CD14-positive monocyte (primary cell): ENCODE measurements around the gene PANK1. TPM values are rescaled to one million over a fixed set of nuclear protein-coding genes. Genes with fewer than 3 reads are reported as not detected.

ENCODE experiments used
- DNase-seq, 3 donors: peaks; one replicate each; pipeline ENCODE4 v3.0.0-alpha.2; 2011 to 2022
- H2AFZ ChIP-seq: 2 replicates; pipeline ENCODE4 v1.6.0; 2012; ENCODE audit warnings: mild to moderate bottlenecking, low read depth, low read length, inconsistent platforms; ENCODE audit not compliant: insufficient read depth, poor library complexity, severe bottlenecking
- H3K27ac ChIP-seq, 2 donors: 1 replicate in 1 of 2; 2 replicates in 1 of 2; pipeline ENCODE4 v1.5.1; 2012 to 2013; ENCODE audit warnings: low read length in 2 of 2, control low read depth in 1 of 2, inconsistent platforms in 1 of 2, low read depth in 1 of 2, mild to moderate bottlenecking in 1 of 2
- H3K27me3 ChIP-seq, 2 donors: one replicate each; pipeline versions ENCODE4 v1.6.0 to v1.6.1; 2011 to 2013; ENCODE audit warnings: low read length in 2 of 2; ENCODE audit not compliant: control insufficient read depth in 2 of 2, insufficient read depth in 2 of 2
- H3K36me3 ChIP-seq, 2 donors: replicated peaks in 1 of 2; 1 replicate in 1 of 2; 2 replicates in 1 of 2; pipeline versions ENCODE4 v1.5.1 to v1.6.1; 2012 to 2013; ENCODE audit warnings: low read length in 2 of 2, control low read depth in 1 of 2, inconsistent platforms in 1 of 2, mild to moderate bottlenecking in 1 of 2; ENCODE audit not compliant: insufficient read depth in 2 of 2, control insufficient read depth in 1 of 2
- H3K4me1 ChIP-seq, 2 donors: 1 replicate in 1 of 2; 2 replicates in 1 of 2; pipeline versions ENCODE4 v1.5.1 to v1.6.1; 2012 to 2013; ENCODE audit warnings: low read length in 2 of 2, control low read depth in 1 of 2, inconsistent platforms in 1 of 2, mild to moderate bottlenecking in 1 of 2, moderate library complexity in 1 of 2; ENCODE audit not compliant: insufficient read depth in 2 of 2, control insufficient read depth in 1 of 2
- H3K4me2 ChIP-seq: replicated peaks from 2 replicates; pipeline ENCODE3; 2012; ENCODE audit warnings: low read length, moderate library complexity, mild to moderate bottlenecking; ENCODE audit not compliant: poor library complexity, severe bottlenecking; ENCODE audit errors: extremely low read depth
- H3K4me3 ChIP-seq, 3 experiments: fragments of 200-600 bp in 1 of 3; sonication (generic) in 1 of 3; replicated peaks in 1 of 3; 1 replicate in 2 of 3; 2 replicates in 1 of 3; pipeline ENCODE4 v1.5.1; 2011 to 2013; ENCODE audit warnings: low read length in 3 of 3, mild to moderate bottlenecking in 3 of 3, control low read depth in 2 of 3, low read depth in 2 of 3, inconsistent platforms in 1 of 3, moderate library complexity in 1 of 3
- H3K79me2 ChIP-seq: 2 replicates; pipeline ENCODE4 v1.6.0; 2012; ENCODE audit warnings: mild to moderate bottlenecking, control low read depth, inconsistent platforms, low read length, moderate library complexity; ENCODE audit not compliant: insufficient read depth
- H3K9ac ChIP-seq: 2 replicates; pipeline ENCODE4 v1.6.0; 2017; ENCODE audit warnings: low read length, mild to moderate bottlenecking; ENCODE audit not compliant: insufficient read depth, poor library complexity, severe bottlenecking
- H3K9me3 ChIP-seq, 2 donors: replicated peaks in 1 of 2; 1 replicate in 1 of 2; 2 replicates in 1 of 2; pipeline versions ENCODE4 v1.5.1 to v1.6.1; 2012 to 2013; ENCODE audit warnings: low read length in 2 of 2, control low read depth in 1 of 2; ENCODE audit not compliant: control insufficient read depth in 1 of 2, insufficient read depth in 1 of 2
- H4K20me1 ChIP-seq: 2 replicates; pipeline ENCODE4 v1.6.0; 2012; ENCODE audit warnings: mild to moderate bottlenecking, low read length, control low read depth, moderate library complexity; ENCODE audit not compliant: insufficient read depth
- H3K27ac Mint-ChIP-seq, 7 donors: one replicate each; pipeline ENCODE4 v1.8.0; 2020; ENCODE audit warnings: mild to moderate bottlenecking in 7 of 7, mixed read lengths in 7 of 7, moderate library complexity in 6 of 7, inconsistent platforms in 2 of 7
- H3K27me3 Mint-ChIP-seq, 3 donors: one replicate each; pipeline ENCODE4 v1.8.0; 2021 to 2022; ENCODE audit warnings: low read depth in 3 of 3, mild to moderate bottlenecking in 3 of 3, mixed read lengths in 3 of 3, moderate library complexity in 3 of 3, inconsistent platforms in 1 of 3
- H3K36me3 Mint-ChIP-seq, 2 donors: one replicate each; pipeline ENCODE4 v1.8.0; 2020; ENCODE audit warnings: mixed read lengths in 2 of 2, inconsistent platforms in 1 of 2, mild to moderate bottlenecking in 1 of 2
- H3K4me1 Mint-ChIP-seq: one replicate; pipeline ENCODE4 v1.8.0; 2020; ENCODE audit warnings: mild to moderate bottlenecking, mixed read lengths
- H3K4me3 Mint-ChIP-seq, 2 donors: one replicate each; pipeline ENCODE4 v1.8.0; 2020; ENCODE audit warnings: mild to moderate bottlenecking in 2 of 2, mixed read lengths in 2 of 2, moderate library complexity in 1 of 2
- H3K9me3 Mint-ChIP-seq, 7 donors: one replicate each; pipeline ENCODE4 v1.8.0; 2020 to 2022; ENCODE audit warnings: mixed read lengths in 7 of 7, mild to moderate bottlenecking in 6 of 7, moderate library complexity in 6 of 7, inconsistent platforms in 2 of 7
- CTCF ChIP-seq: fragments of 200-600 bp; IDR thresholded peaks from one replicate; pipeline ENCODE4 v1.8.0; 2022; ENCODE audit warnings: antibody characterized with exemption, mild to moderate bottlenecking
- WGBS: methylation state at CpG from one replicate; pipeline ENCODE4 v1.1.5; 2013; ENCODE audit warnings: missing lambda C conversion rate; ENCODE audit not compliant: insufficient coverage; 5-methylcytosine and 5-hydroxymethylcytosine counted together
- intact Hi-C, 2 donors: fragments of 100-400 bp; cut with micrococcal nuclease; formaldehyde crosslinking; loops; one replicate each; pipeline versions ENCODE4 v1.15.0 to v1.15.1; 2023
- polyA plus RNA-seq, 3 donors: library from polyadenylated mRNA; depleted of rRNA in 1 of 3; unstranded in 2 of 3; stranded (reverse) in 1 of 3; fragments of 300-500 nt in 2 of 3; fragments of >200 nt in 1 of 3; fragmentation: Illumina TruSeq in 2 of 3; gene quantifications; 1 replicate in 2 of 3; 2 replicates in 1 of 3; pipeline ENCODE4 v1.2.3, GENCODE V29; 2012 to 2021

PANK1 gene
- polyA plus RNA-seq, 3 donors, result 0.31 to 0.67 (median 0.61) TPM

- no CpG with 5 or more reads among the region's 1 CpG for WGBS
- peaks cover 0 to 6% of the 10 kb centered on the region in 2 donors for H3K4me1 ChIP-seq
- Mint-ChIP-seq H3K9me3 (peaks cover 0 to 11% (median 6%) of the 10 kb centered on the region in 7 donors), H3K36me3 (peaks cover 0 to 7% of the 10 kb centered on the region in 2 donors), H3K27me3 (no peaks in the 10 kb centered on the region), H3K27ac (no peak overlapping the region), H3K4me1 (peaks cover 7% of the 10 kb centered on the region), H3K4me3 (no peak overlapping the region)
- H3K27ac ChIP-seq, result no peak overlapping the region
- H3K36me3 ChIP-seq, result no peaks in the 10 kb centered on the region
- intact Hi-C loops, result no loop called here
- H3K4me2 ChIP-seq, result no peak overlapping the region
- no peaks in the 10 kb centered on the region for H4K20me1 ChIP-seq
- H3K4me3 ChIP-seq, result no peak overlapping the region
- H3K9me3 ChIP-seq, result peaks cover 0 to 5% of the 10 kb centered on the region in 2 donors
- H2AFZ ChIP-seq, result no peak overlapping the region
- DNase-seq, result no peak
- no peaks in the 10 kb centered on the region for H3K79me2 ChIP-seq
- H3K27me3 ChIP-seq, result no peaks in the 10 kb centered on the region
- no peak for TF ChIP-seq CTCF
- no peak overlapping the region for H3K9ac ChIP-seq
These were observed 17.2 kb downstream of the PANK1 start for GRCh38 chr10:89627830-89628229.

- Mint-ChIP-seq H3K9me3 (peaks cover 9 to 33% (median 23%) of the 10 kb centered on the region in 7 donors), H3K4me1 (peaks cover 7% of the 10 kb centered on the region), H3K4me3 (no peak overlapping the region), H3K36me3 (peaks cover 3 to 8% of the 10 kb centered on the region in 2 donors), H3K27me3 (no peaks in the 10 kb centered on the region), H3K27ac (no peak overlapping the region)
- Histone ChIP-seq H3K9ac (no peak overlapping the region), H3K79me2 (no peaks in the 10 kb centered on the region), H3K27ac (no peak overlapping the region), H3K4me1 (peaks cover 0 to 6% of the 10 kb centered on the region in 2 donors), H3K4me2 (no peak overlapping the region), H3K9me3 (peaks cover 13 to 24% of the 10 kb centered on the region in 2 donors), H2AFZ (no peak overlapping the region), H3K36me3 (no peaks in the 10 kb centered on the region), H4K20me1 (no peaks in the 10 kb centered on the region), H3K27me3 (no peaks in the 10 kb centered on the region), H3K4me3 (no peak overlapping the region)
- no CpG with 5 or more reads among the region's 4 CpGs for WGBS
- DNase-seq, result no peak
- TF ChIP-seq CTCF, result no peak
- intact Hi-C loops, result no loop called here
These were observed 19.8 kb downstream of the PANK1 start for GRCh38 chr10:89625041-89625765.
